HS-27A (cell line): ENCODE data around the gene PRR3.
A peak's percentile ranks its signal among the peaks of the same experiment; 100 is the strongest.

ENCODE experiments used
- DNase-seq: peaks from one replicate; pipeline ENCODE4 v3.0.0-alpha.2; 2012; ENCODE audit warnings: low read depth, missing footprints

Gene PRR3

GRCh38 chr6:30537931-30538330, 19.2 kb upstream of the PRR3 start:
- DNase-seq: no peak

GRCh38 chr6:30541515-30542403, 15.3 kb upstream of the PRR3 start:
- peak; percentile 53 for DNase-seq

- no peak for DNase-seq
Measured at GRCh38 chr6:30542404-30542725, 14.7 kb upstream of the PRR3 start.

- no peak for DNase-seq
Measured at GRCh38 chr6:30542915-30543314, 14.2 kb upstream of the PRR3 start.

- no peak for DNase-seq
Measured at GRCh38 chr6:30543821-30544220, 13.3 kb upstream of the PRR3 start.

- DNase-seq: peak; percentile 47
Measured at GRCh38 chr6:30544666-30545272, 12.3 kb upstream of the PRR3 start.

GRCh38 chr6:30547454-30547853, 9.6 kb upstream of the PRR3 start:
- no peak for DNase-seq

- DNase-seq: no peak
Measured at GRCh38 chr6:30548375-30548774, 8.7 kb upstream of the PRR3 start.

GRCh38 chr6:30554404-30554803, 2.7 kb upstream of the PRR3 start:
- no peak for DNase-seq

- no peak for DNase-seq
Measured at GRCh38 chr6:30554962-30555815, 1.9 kb upstream of the PRR3 start.

GRCh38 chr6:30555816-30556065, 1.4 kb upstream of the PRR3 start:
- DNase-seq: peak; percentile 14

GRCh38 chr6:30556066-30556905, 809 bp upstream of the PRR3 start, which contains the start of gene GNL1:
TSS of gene GNL1 (minus strand) at chr6:30556489. CDS start at chr6:30556203, 286 bp downstream.
- DNase-seq: peak; percentile 58

GRCh38 chr6:30557683-30557981, 537 bp downstream of the PRR3 start:
- DNase-seq: no peak

GRCh38 chr6:30560930-30561329, 3.8 kb downstream of the PRR3 start:
- DNase-seq: no peak

GRCh38 chr6:30562470-30563425, 5.7 kb downstream of the PRR3 start:
- DNase-seq: no peak

- no peak for DNase-seq
Measured at GRCh38 chr6:30564114-30564513, 7.0 kb downstream of the PRR3 start.

GRCh38 chr6:30565772-30566171, 8.7 kb downstream of the PRR3 start:
- no peak for DNase-seq

- DNase-seq: no peak
Measured at GRCh38 chr6:30568245-30568644, 11.2 kb downstream of the PRR3 start.

- DNase-seq: no peak
Measured at GRCh38 chr6:30570263-30570662, 13.2 kb downstream of the PRR3 start.

GRCh38 chr6:30570740-30571074, 13.6 kb downstream of the PRR3 start:
- no peak for DNase-seq

- peak; percentile 94 for DNase-seq
Measured at GRCh38 chr6:30571075-30571761, 14.1 kb downstream of the PRR3 start, which contains the start of gene ABCF1. TSS of gene ABCF1 (plus strand) at chr6:30571442. CDS start at chr6:30571488, 46 bp downstream.
